ENCODE results near the gene SLC25A21. TPM values are rescaled to one million over a fixed set of nuclear protein-coding genes. Genes with fewer than 3 reads are reported as not detected.
"Not testable (repeated sequence)": the region's sequence is repeated elsewhere in the genome, so short reads cannot be mapped to it uniquely, and the experiment has no call there.

Gene SLC25A21
- total and polyA plus RNA-seq, 4 donors: 0.65 to 1.4 (median 1.3) TPM; not detected in 1

- intact Hi-C loops (cut with DNase I): no loop called here
- no peaks in the 10 kb centered on the region for H3K27me3 ChIP-seq (ENCODE audit: control insufficient read depth in 1 of 2, insufficient read depth in 2 of 2, low read length in 1 of 2)
- no peaks in the 10 kb centered on the region for H3K36me3 ChIP-seq (ENCODE audit: control insufficient read depth in 1 of 2, insufficient read depth in 2 of 2, low read length in 1 of 2)
- no peaks in the 10 kb centered on the region for H3K4me1 ChIP-seq (ENCODE audit: control insufficient read depth in 1 of 2, insufficient read depth in 2 of 2, low read length in 2 of 2)
- DNase-seq (no peak), ATAC-seq (ENCODE audit: low FRiP score) (no peak)
- H3K4me3 ChIP-seq (ENCODE audit: low read length in 2 of 2): no peak overlapping the region
- H3K9me3 ChIP-seq (ENCODE audit: control insufficient read depth, low read length): no peaks in the 10 kb centered on the region
- H3K27ac ChIP-seq (ENCODE audit: low read depth in 1 of 2, low read length in 2 of 2): no peak overlapping the region
Observed at GRCh38 chr14:37081856-37082255, 90.5 kb downstream of the SLC25A21 start.

GRCh38 chr14:37081218-37081617 lies 91.2 kb downstream of the SLC25A21 start:
- H3K4me3 ChIP-seq (ENCODE audit: low read length in 2 of 2): no peak overlapping the region
- DNase-seq (no peak), ATAC-seq (ENCODE audit: low FRiP score) (no peak)
- intact Hi-C loops (cut with DNase I): no loop called here
- H3K36me3 ChIP-seq (ENCODE audit: control insufficient read depth in 1 of 2, insufficient read depth in 2 of 2, low read length in 1 of 2): no peaks in the 10 kb centered on the region
- WGBS, 2 donors: 94 to 96% methylated on average over 2 of the region's 2 CpGs
- no peaks in the 10 kb centered on the region for H3K9me3 ChIP-seq (ENCODE audit: control insufficient read depth, low read length)
- no peaks in the 10 kb centered on the region for H3K27me3 ChIP-seq (ENCODE audit: control insufficient read depth in 1 of 2, insufficient read depth in 2 of 2, low read length in 1 of 2)
- H3K27ac ChIP-seq (ENCODE audit: low read depth in 1 of 2, low read length in 2 of 2): no peak overlapping the region
- no peaks in the 10 kb centered on the region for H3K4me1 ChIP-seq (ENCODE audit: control insufficient read depth in 1 of 2, insufficient read depth in 2 of 2, low read length in 2 of 2)

GRCh38 chr14:37078131-37078530 lies 94.3 kb downstream of the SLC25A21 start:
- intact Hi-C loops (cut with DNase I): no loop called here
- no peak for DNase-seq
- WGBS, 2 donors: 62 to 72% methylated on average over 2 of the region's 2 CpGs
- H3K4me1 ChIP-seq (ENCODE audit: control insufficient read depth in 1 of 2, insufficient read depth in 2 of 2, low read length in 2 of 2): no peaks in the 10 kb centered on the region
- H3K27ac ChIP-seq (ENCODE audit: low read depth in 1 of 2, low read length in 2 of 2): no peak overlapping the region
- H3K27me3 ChIP-seq (ENCODE audit: control insufficient read depth in 1 of 2, insufficient read depth in 2 of 2, low read length in 1 of 2): no peaks in the 10 kb centered on the region
- no peaks in the 10 kb centered on the region for H3K36me3 ChIP-seq (ENCODE audit: control insufficient read depth in 1 of 2, insufficient read depth in 2 of 2, low read length in 1 of 2)
- ATAC-seq (ENCODE audit: low FRiP score): no peak
- no peaks in the 10 kb centered on the region for H3K9me3 ChIP-seq (ENCODE audit: control insufficient read depth, low read length)
- H3K4me3 ChIP-seq (ENCODE audit: low read length in 2 of 2): no peak overlapping the region

GRCh38 chr14:37074320-37074719 lies 98.1 kb downstream of the SLC25A21 start:
- DNase-seq; H3K27ac ChIP-seq (ENCODE audit: low read depth in 1 of 2, low read length in 2 of 2); H3K36me3 ChIP-seq (ENCODE audit: control insufficient read depth in 1 of 2, insufficient read depth in 2 of 2, low read length in 1 of 2); H3K9me3 ChIP-seq (ENCODE audit: control insufficient read depth, low read length); H3K27me3 ChIP-seq (ENCODE audit: control insufficient read depth in 1 of 2, insufficient read depth in 2 of 2, low read length in 1 of 2); H3K4me1 ChIP-seq (ENCODE audit: control insufficient read depth in 1 of 2, insufficient read depth in 2 of 2, low read length in 2 of 2); H3K4me3 ChIP-seq (ENCODE audit: low read length in 2 of 2); ATAC-seq (ENCODE audit: low FRiP score); intact Hi-C loops (cut with DNase I): not testable (repeated sequence)
- WGBS, 2 donors: 65 to 67% methylated on average over 4 of the region's 4 CpGs

GRCh38 chr14:37063467-37064240 lies 108.8 kb downstream of the SLC25A21 start:
- ATAC-seq (ENCODE audit: low FRiP score): no peak
- Histone ChIP-seq H3K27ac (ENCODE audit: low read depth in 1 of 2, low read length in 2 of 2) (no peak overlapping the region), H3K27me3 (ENCODE audit: control insufficient read depth in 1 of 2, insufficient read depth in 2 of 2, low read length in 1 of 2) (no peaks in the 10 kb centered on the region), H3K36me3 (ENCODE audit: control insufficient read depth in 1 of 2, insufficient read depth in 2 of 2, low read length in 1 of 2) (no peaks in the 10 kb centered on the region), H3K4me3 (ENCODE audit: low read length in 2 of 2) (no peak overlapping the region), H3K4me1 (ENCODE audit: control insufficient read depth in 1 of 2, insufficient read depth in 2 of 2, low read length in 2 of 2) (no peaks in the 10 kb centered on the region), H3K9me3 (ENCODE audit: control insufficient read depth, low read length) (no peaks in the 10 kb centered on the region)
- intact Hi-C loops (cut with DNase I): no loop called here
- WGBS, 2 donors: 72 to 80% methylated on average over 4 of the region's 4 CpGs
- DNase-seq: no peak

GRCh38 chr14:37062191-37062803 lies 110.1 kb downstream of the SLC25A21 start:
- ATAC-seq (ENCODE audit: low FRiP score) (no peak), DNase-seq (no peak)
- H3K9me3 ChIP-seq (ENCODE audit: control insufficient read depth, low read length): no peaks in the 10 kb centered on the region
- no peaks in the 10 kb centered on the region for H3K4me1 ChIP-seq (ENCODE audit: control insufficient read depth in 1 of 2, insufficient read depth in 2 of 2, low read length in 2 of 2)
- no peak overlapping the region for H3K4me3 ChIP-seq (ENCODE audit: low read length in 2 of 2)
- H3K27ac ChIP-seq (ENCODE audit: low read depth in 1 of 2, low read length in 2 of 2): no peak overlapping the region
- no peaks in the 10 kb centered on the region for H3K27me3 ChIP-seq (ENCODE audit: control insufficient read depth in 1 of 2, insufficient read depth in 2 of 2, low read length in 1 of 2)
- 89 to 95% methylated on average over 4 of the region's 4 CpGs for WGBS, 2 donors
- H3K36me3 ChIP-seq (ENCODE audit: control insufficient read depth in 1 of 2, insufficient read depth in 2 of 2, low read length in 1 of 2): no peaks in the 10 kb centered on the region
- intact Hi-C loops (cut with DNase I): no loop called here

- Histone ChIP-seq H3K4me3 (ENCODE audit: low read length in 2 of 2) (no peak overlapping the region), H3K9me3 (ENCODE audit: control insufficient read depth, low read length) (no peaks in the 10 kb centered on the region), H3K36me3 (ENCODE audit: control insufficient read depth in 1 of 2, insufficient read depth in 2 of 2, low read length in 1 of 2) (no peaks in the 10 kb centered on the region), H3K4me1 (ENCODE audit: control insufficient read depth in 1 of 2, insufficient read depth in 2 of 2, low read length in 2 of 2) (no peaks in the 10 kb centered on the region), H3K27ac (ENCODE audit: low read depth in 1 of 2, low read length in 2 of 2) (no peak overlapping the region), H3K27me3 (ENCODE audit: control insufficient read depth in 1 of 2, insufficient read depth in 2 of 2, low read length in 1 of 2) (no peaks in the 10 kb centered on the region)
- no peak for ATAC-seq (ENCODE audit: low FRiP score)
- intact Hi-C loops (cut with DNase I): no loop called here
- 15 to 25% methylated on average over 1 of the region's 1 CpG for WGBS, 2 donors
- DNase-seq: no peak
Observed at GRCh38 chr14:37061697-37062096, 110.7 kb downstream of the SLC25A21 start.

GRCh38 chr14:37060496-37061260 lies 111.7 kb downstream of the SLC25A21 start:
- H3K4me3 ChIP-seq (ENCODE audit: low read length in 2 of 2): no peak overlapping the region

More at GRCh38 chr14:37060496-37061260, 111.7 kb downstream of the SLC25A21 start:
- Histone ChIP-seq H3K4me1 (ENCODE audit: control insufficient read depth in 1 of 2, insufficient read depth in 2 of 2, low read length in 2 of 2) (no peaks in the 10 kb centered on the region), H3K36me3 (ENCODE audit: control insufficient read depth in 1 of 2, insufficient read depth in 2 of 2, low read length in 1 of 2) (no peaks in the 10 kb centered on the region), H3K9me3 (ENCODE audit: control insufficient read depth, low read length) (no peaks in the 10 kb centered on the region), H3K27me3 (ENCODE audit: control insufficient read depth in 1 of 2, insufficient read depth in 2 of 2, low read length in 1 of 2) (no peaks in the 10 kb centered on the region), H3K27ac (ENCODE audit: low read depth in 1 of 2, low read length in 2 of 2) (no peak overlapping the region)
- DNase-seq (no peak), ATAC-seq (ENCODE audit: low FRiP score) (no peak)
- WGBS, 2 donors: 47 to 52% methylated on average over 3 of the region's 3 CpGs
- intact Hi-C loops (cut with DNase I): no loop called here

Measured in aorta (tissue), 5 donors.